Right lobe of liver (tissue), 4 donors: ENCODE measurements around the gene ZNF573.

Experiments used
- POLR2A ChIP-seq: fragments of 450-650 bp; IDR thresholded peaks from one replicate; pipeline ENCODE4 v1.6.1; 2017; ENCODE audit warnings: antibody characterized with exemption, mild to moderate bottlenecking
- TF ChIP-seq, protein P1 (sequence below), 4 donors: fragments of 200-600 bp in 3 of 4; fragments of 450-650 bp in 1 of 4; IDR thresholded peaks; one replicate each; pipeline versions ENCODE4 v1.5.1 to v1.8.0; 2016 to 2022; ENCODE audit warnings: antibody characterized with exemption in 4 of 4, mild to moderate bottlenecking in 2 of 4
- donor health status: DM: no; HTN: no; CAD: no.
- donor health status: DM: no; HTN: no; CAD: no.
- donor health status: DM: no; HTN: yes; CAD: no.

DNA sequence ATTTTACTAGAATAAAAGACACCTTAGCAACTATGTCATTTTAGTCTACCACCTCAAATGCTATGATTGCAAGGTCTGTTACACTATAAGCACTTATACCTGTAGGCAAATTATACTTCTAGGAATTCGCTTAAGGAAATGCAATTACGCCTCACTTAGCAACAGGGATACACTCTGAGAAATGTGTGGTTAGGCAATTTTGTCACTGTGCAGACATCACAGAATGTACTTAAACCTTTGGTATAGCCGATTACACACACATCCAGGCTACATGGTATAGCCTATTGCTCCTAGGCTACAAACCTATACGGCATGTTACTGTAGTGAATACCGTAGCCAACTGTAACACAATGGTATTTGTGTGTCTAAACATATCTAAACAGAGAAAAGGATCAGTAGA lies 30.0 kb upstream of the ZNF573 start:
- TF ChIP-seq, protein P1, sequence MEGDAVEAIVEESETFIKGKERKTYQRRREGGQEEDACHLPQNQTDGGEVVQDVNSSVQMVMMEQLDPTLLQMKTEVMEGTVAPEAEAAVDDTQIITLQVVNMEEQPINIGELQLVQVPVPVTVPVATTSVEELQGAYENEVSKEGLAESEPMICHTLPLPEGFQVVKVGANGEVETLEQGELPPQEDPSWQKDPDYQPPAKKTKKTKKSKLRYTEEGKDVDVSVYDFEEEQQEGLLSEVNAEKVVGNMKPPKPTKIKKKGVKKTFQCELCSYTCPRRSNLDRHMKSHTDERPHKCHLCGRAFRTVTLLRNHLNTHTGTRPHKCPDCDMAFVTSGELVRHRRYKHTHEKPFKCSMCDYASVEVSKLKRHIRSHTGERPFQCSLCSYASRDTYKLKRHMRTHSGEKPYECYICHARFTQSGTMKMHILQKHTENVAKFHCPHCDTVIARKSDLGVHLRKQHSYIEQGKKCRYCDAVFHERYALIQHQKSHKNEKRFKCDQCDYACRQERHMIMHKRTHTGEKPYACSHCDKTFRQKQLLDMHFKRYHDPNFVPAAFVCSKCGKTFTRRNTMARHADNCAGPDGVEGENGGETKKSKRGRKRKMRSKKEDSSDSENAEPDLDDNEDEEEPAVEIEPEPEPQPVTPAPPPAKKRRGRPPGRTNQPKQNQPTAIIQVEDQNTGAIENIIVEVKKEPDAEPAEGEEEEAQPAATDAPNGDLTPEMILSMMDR (IDR thresholded peaks at IDR 0.05): no peak
- no peak for TF ChIP-seq POLR2A
